Measurements from ENCODE around the gene IMP4.

DNA sequence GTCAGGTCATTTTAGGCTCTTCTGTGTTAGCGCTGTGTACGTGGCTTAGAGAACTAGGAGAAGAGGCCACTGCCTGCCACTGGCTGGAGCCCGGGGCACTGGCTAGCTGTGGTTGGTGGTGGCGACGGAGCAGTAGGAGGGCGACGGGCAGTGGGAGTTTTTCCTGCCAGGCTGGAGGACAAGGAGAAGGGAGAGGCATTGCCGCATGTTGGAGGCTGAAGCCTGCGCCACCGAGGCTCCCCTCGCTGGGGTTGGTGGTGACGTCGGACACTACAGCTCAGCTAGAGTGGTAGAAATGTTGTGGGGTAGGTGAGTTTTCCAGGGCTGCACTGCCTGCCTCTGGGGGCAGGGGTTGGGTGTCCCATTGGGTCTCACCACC lies 41.7 kb upstream of the IMP4 start:
- TF ChIP-seq, protein P1, sequence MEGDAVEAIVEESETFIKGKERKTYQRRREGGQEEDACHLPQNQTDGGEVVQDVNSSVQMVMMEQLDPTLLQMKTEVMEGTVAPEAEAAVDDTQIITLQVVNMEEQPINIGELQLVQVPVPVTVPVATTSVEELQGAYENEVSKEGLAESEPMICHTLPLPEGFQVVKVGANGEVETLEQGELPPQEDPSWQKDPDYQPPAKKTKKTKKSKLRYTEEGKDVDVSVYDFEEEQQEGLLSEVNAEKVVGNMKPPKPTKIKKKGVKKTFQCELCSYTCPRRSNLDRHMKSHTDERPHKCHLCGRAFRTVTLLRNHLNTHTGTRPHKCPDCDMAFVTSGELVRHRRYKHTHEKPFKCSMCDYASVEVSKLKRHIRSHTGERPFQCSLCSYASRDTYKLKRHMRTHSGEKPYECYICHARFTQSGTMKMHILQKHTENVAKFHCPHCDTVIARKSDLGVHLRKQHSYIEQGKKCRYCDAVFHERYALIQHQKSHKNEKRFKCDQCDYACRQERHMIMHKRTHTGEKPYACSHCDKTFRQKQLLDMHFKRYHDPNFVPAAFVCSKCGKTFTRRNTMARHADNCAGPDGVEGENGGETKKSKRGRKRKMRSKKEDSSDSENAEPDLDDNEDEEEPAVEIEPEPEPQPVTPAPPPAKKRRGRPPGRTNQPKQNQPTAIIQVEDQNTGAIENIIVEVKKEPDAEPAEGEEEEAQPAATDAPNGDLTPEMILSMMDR (IDR thresholded peaks at IDR 0.05; ENCODE audit: poor library complexity), result no peak
- TF ChIP-seq EZH2 (IDR thresholded peaks at IDR 0.05; ENCODE audit: borderline replicate concordance), result no peak

All from hepatocyte (in vitro differentiated cells).